HEK293 (cell line): ENCODE data around the gene STAP2.

Source experiments
- GLIS1 ChIP-seq: fragments of 450-650 bp; formaldehyde crosslinking; IDR thresholded peaks from 2 replicates; pipeline ENCODE4 v1.5.1; 2016; ENCODE audit warnings: missing biosample characterization, missing genetic modification characterization
- GLIS2 ChIP-seq: fragments of 450-650 bp; formaldehyde crosslinking; IDR thresholded peaks from 2 replicates; pipeline ENCODE4 v1.5.1; 2016; ENCODE audit warnings: missing biosample characterization, missing genetic modification characterization
- HOXD13 ChIP-seq: sonication (generic); formaldehyde crosslinking; IDR thresholded peaks from 2 replicates; pipeline ENCODE4 v1.8.0; 2022; ENCODE audit warnings: missing genetic modification reagents, borderline replicate concordance
- TCF7L2 ChIP-seq: IDR thresholded peaks from 2 replicates; pipeline ENCODE4 v1.6.1; 2011; ENCODE audit warnings: low read depth, mild to moderate bottlenecking, inconsistent platforms, low read length, moderate library complexity, borderline replicate concordance
- TSHZ1 ChIP-seq: fragments of 450-650 bp; formaldehyde crosslinking; IDR thresholded peaks from 2 replicates; pipeline ENCODE4 v1.5.1; 2016; ENCODE audit warnings: missing biosample characterization, missing genetic modification characterization, borderline replicate concordance
- YY2 ChIP-seq: fragments of 450-650 bp; formaldehyde crosslinking; IDR thresholded peaks from 2 replicates; pipeline ENCODE4 v1.5.1; 2016; ENCODE audit warnings: missing biosample characterization, missing genetic modification characterization
- ZBTB21 ChIP-seq: fragments of 450-650 bp; formaldehyde crosslinking; IDR thresholded peaks from 2 replicates; pipeline ENCODE4 v1.5.1; 2017; ENCODE audit warnings: missing biosample characterization, missing genetic modification characterization
- ZFHX2 ChIP-seq: fragments of 450-650 bp; formaldehyde crosslinking; conservative IDR thresholded peaks from 2 replicates; pipeline ENCODE4 v1.5.1; 2016; ENCODE audit warnings: missing biosample characterization, missing genetic modification characterization
- ZNF140 ChIP-seq: fragments of 450-650 bp; formaldehyde crosslinking; IDR thresholded peaks from 2 replicates; pipeline ENCODE4 v1.5.1; 2016; ENCODE audit warnings: missing biosample characterization, missing genetic modification characterization
- ZNF19 ChIP-seq: fragments of 450-650 bp; formaldehyde crosslinking; IDR thresholded peaks from 2 replicates; pipeline ENCODE4; 2016; ENCODE audit warnings: missing biosample characterization, missing genetic modification characterization, low read depth
- ZNF280D ChIP-seq: fragments of 450-650 bp; formaldehyde crosslinking; IDR thresholded peaks from 2 replicates; pipeline ENCODE4 v1.5.1; 2016; ENCODE audit warnings: missing biosample characterization, missing genetic modification characterization
- ZNF391 ChIP-seq: fragments of 450-650 bp; formaldehyde crosslinking; IDR thresholded peaks from 2 replicates; pipeline ENCODE4 v1.5.1; 2016; ENCODE audit warnings: low read depth, missing biosample characterization, missing genetic modification characterization, borderline replicate concordance
- ZNF416 ChIP-seq: fragments of 450-650 bp; formaldehyde crosslinking; IDR thresholded peaks from 2 replicates; pipeline ENCODE4 v1.5.1; 2016; ENCODE audit warnings: missing biosample characterization, missing genetic modification characterization
- ZNF501 ChIP-seq: fragments of 450-650 bp; formaldehyde crosslinking; IDR thresholded peaks from 2 replicates; pipeline ENCODE4 v1.5.1; 2016; ENCODE audit warnings: missing biosample characterization, missing genetic modification characterization
- ZNF580 ChIP-seq: fragments of 450-650 bp; formaldehyde crosslinking; IDR thresholded peaks from 2 replicates; pipeline ENCODE4 v1.5.1; 2016; ENCODE audit warnings: missing biosample characterization, missing genetic modification characterization
- ZNF692 ChIP-seq: fragments of 450-650 bp; formaldehyde crosslinking; IDR thresholded peaks from 2 replicates; pipeline ENCODE4 v1.5.1; 2016; ENCODE audit warnings: missing biosample characterization, missing genetic modification characterization
- ZSCAN18 ChIP-seq: fragments of 450-650 bp; formaldehyde crosslinking; IDR thresholded peaks from 2 replicates; pipeline ENCODE4 v1.5.1; 2016; ENCODE audit warnings: missing biosample characterization, missing genetic modification characterization
- ZSCAN5A ChIP-seq: fragments of 450-650 bp; formaldehyde crosslinking; IDR thresholded peaks from 2 replicates; pipeline ENCODE4 v1.5.1; 2016; ENCODE audit warnings: missing biosample characterization, missing genetic modification characterization

The STAP2 gene

GRCh38 chr19:4342615-4343369 is 4.2 kb upstream of the STAP2 start (continued):
- TF ChIP-seq YY2 (tag by site-specific recombination) (no peak), TSHZ1 (tag by site-specific recombination) (peak; percentile 28; the same call in 1 of the 2 replicates), ZSCAN5A (peak; percentile 28; the same call in 1 of the 2 replicates), TCF7L2 (peak; percentile 40; the same call in 1 of the 2 replicates), ZNF416 (tag by site-specific recombination) (no peak), ZNF19 (tag by site-specific recombination) (no peak), ZNF391 (tag by site-specific recombination) (peak; percentile 48; the same call in 1 of the 2 replicates), HOXD13 (no peak), ZBTB21 (tag by site-specific recombination) (0 out of 2 replicates have a peak, but pooled peaks have one; percentile 28), ZNF280D (tag by site-specific recombination) (no peak), ZNF501 (peak; percentile 77; the same call in 1 of the 2 replicates), ZNF140 (tag by site-specific recombination) (no peak), GLIS1 (tag by site-specific recombination) (0 out of 2 replicates have a peak, but pooled peaks have one; percentile 44), ZSCAN18 (tag by site-specific recombination) (0 out of 2 replicates have a peak, but pooled peaks have one; percentile 22), ZNF692 (peak; percentile 74), ZFHX2 (tag by site-specific recombination) (no peak; the same call in 1 of the 2 replicates), GLIS2 (tag by site-specific recombination) (no peak), ZNF580 (tag by site-specific recombination) (no peak; the same call in 1 of the 2 replicates)
- TF ChIP-seq, all 188 proteins: peak for 57
